ENCODE results near the gene MAP4K4.

DNA sequence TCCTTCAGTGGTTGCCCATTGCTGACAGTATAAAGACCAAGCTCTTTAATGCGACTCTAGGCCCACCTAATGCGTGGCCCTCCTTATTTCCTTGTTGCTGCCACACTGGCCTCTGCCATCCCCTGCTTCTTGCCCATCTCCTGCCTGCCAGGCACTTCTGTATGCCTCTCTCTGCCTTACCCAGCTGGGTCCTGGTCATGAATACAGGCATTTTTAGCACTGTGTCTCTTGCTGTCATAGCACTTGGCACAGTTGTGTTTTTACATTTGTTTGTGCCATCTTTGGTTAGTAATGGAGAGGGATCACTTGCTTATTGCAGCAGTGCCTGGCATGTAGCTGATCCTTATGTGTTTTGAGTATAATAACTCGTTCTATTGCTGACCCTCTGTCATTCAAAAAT is 38.7 kb downstream of the MAP4K4 start:
- TF ChIP-seq POLR2A (IDR thresholded peaks at IDR 0.05) = no peak
- TF ChIP-seq, protein P1, sequence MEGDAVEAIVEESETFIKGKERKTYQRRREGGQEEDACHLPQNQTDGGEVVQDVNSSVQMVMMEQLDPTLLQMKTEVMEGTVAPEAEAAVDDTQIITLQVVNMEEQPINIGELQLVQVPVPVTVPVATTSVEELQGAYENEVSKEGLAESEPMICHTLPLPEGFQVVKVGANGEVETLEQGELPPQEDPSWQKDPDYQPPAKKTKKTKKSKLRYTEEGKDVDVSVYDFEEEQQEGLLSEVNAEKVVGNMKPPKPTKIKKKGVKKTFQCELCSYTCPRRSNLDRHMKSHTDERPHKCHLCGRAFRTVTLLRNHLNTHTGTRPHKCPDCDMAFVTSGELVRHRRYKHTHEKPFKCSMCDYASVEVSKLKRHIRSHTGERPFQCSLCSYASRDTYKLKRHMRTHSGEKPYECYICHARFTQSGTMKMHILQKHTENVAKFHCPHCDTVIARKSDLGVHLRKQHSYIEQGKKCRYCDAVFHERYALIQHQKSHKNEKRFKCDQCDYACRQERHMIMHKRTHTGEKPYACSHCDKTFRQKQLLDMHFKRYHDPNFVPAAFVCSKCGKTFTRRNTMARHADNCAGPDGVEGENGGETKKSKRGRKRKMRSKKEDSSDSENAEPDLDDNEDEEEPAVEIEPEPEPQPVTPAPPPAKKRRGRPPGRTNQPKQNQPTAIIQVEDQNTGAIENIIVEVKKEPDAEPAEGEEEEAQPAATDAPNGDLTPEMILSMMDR (IDR thresholded peaks at IDR 0.05) = no peak
